ENCODE results near the gene ODF2. TPM values are rescaled to one million over a fixed set of nuclear protein-coding genes. Genes with fewer than 3 reads are reported as not detected.

ODF2 gene
- total RNA-seq, 2 donors from 2014 or later = 27.0 to 65.8 TPM

GRCh38 chr9:128521956-128522355 is 66.2 kb downstream of the ODF2 start:
- no peak for DNase-seq (ENCODE audit: low spot score)
- Histone ChIP-seq H3K4me1 (replicated peaks) (no peaks in the 10 kb centered on the region), H3K4me3 (no peak overlapping the region), H3K9me3 (no peaks in the 10 kb centered on the region), H3K36me3 (peaks cover 2 to 5% of the 10 kb centered on the region in 2 donors), H3K27ac (no peak overlapping the region), H3K27me3 (replicated peaks; ENCODE audit: insufficient read depth) (no peaks in the 10 kb centered on the region)
- TF ChIP-seq POLR2A (IDR thresholded peaks at IDR 0.05) = no peak
- TF ChIP-seq CTCF (IDR thresholded peaks at IDR 0.05) = no peak
- no peak for TF ChIP-seq POLR2AphosphoS5 (IDR thresholded peaks at IDR 0.05)
- 89% methylated on average over 6 of the region's 6 CpGs for WGBS
- intact Hi-C loops (cut with DNase I) = no loop called here

- peaks cover 2 to 5% of the 10 kb centered on the region in 2 donors for H3K36me3 ChIP-seq
- no peaks in the 10 kb centered on the region for H3K9me3 ChIP-seq
- H3K4me1 ChIP-seq (replicated peaks) = no peaks in the 10 kb centered on the region
- DNase-seq (ENCODE audit: low spot score) = no peak
- H3K4me3 ChIP-seq = no peak overlapping the region
- WGBS = 49% methylated on average over 13 of the region's 13 CpGs
- TF ChIP-seq POLR2A (IDR thresholded peaks at IDR 0.05) (no peak), CTCF (IDR thresholded peaks at IDR 0.05) (no peak), POLR2AphosphoS5 (IDR thresholded peaks at IDR 0.05) (no peak)
- no peaks in the 10 kb centered on the region for H3K27me3 ChIP-seq (replicated peaks; ENCODE audit: insufficient read depth)
- no peak overlapping the region for H3K27ac ChIP-seq
- intact Hi-C loops (cut with DNase I) = no loop called here
These were observed 67.6 kb downstream of the ODF2 start for GRCh38 chr9:128523199-128523925.

- Histone ChIP-seq H3K36me3 (peaks cover 2 to 5% of the 10 kb centered on the region in 2 donors), H3K4me3 (no peak overlapping the region), H3K27me3 (replicated peaks; ENCODE audit: insufficient read depth) (no peaks in the 10 kb centered on the region), H3K27ac (no peak overlapping the region), H3K9me3 (no peaks in the 10 kb centered on the region), H3K4me1 (replicated peaks) (no peaks in the 10 kb centered on the region)
- intact Hi-C loops (cut with DNase I) = no loop called here
- WGBS = 89% methylated on average over 2 of the region's 2 CpGs
- no peak for DNase-seq (ENCODE audit: low spot score)
- TF ChIP-seq POLR2A (IDR thresholded peaks at IDR 0.05) (no peak), CTCF (IDR thresholded peaks at IDR 0.05) (no peak)
These were observed 70.9 kb downstream of the ODF2 start for GRCh38 chr9:128526720-128527119.

GRCh38 chr9:128528445-128529160 is 72.8 kb downstream of the ODF2 start:
- H3K4me3 ChIP-seq = no peak overlapping the region
- no peaks in the 10 kb centered on the region for H3K27me3 ChIP-seq (replicated peaks; ENCODE audit: insufficient read depth)
- H3K9me3 ChIP-seq = no peaks in the 10 kb centered on the region
- intact Hi-C loops (cut with DNase I) = no loop called here
- 75% methylated on average over 15 of the region's 15 CpGs for WGBS
- H3K4me1 ChIP-seq (replicated peaks) = no peaks in the 10 kb centered on the region
- no peak for DNase-seq (ENCODE audit: low spot score)
- peaks cover 2 to 5% of the 10 kb centered on the region in 2 donors for H3K36me3 ChIP-seq
- TF ChIP-seq POLR2A (IDR thresholded peaks at IDR 0.05) = no peak
- TF ChIP-seq POLR2AphosphoS5 (IDR thresholded peaks at IDR 0.05) = no peak
- no peak for TF ChIP-seq CTCF (IDR thresholded peaks at IDR 0.05)
- no peak overlapping the region for H3K27ac ChIP-seq
